ENCODE measurements around the gene NFIA.

The NFIA gene

GRCh38 chr1:61370913-61371279 lies 288.5 kb downstream of the NFIA start:
- DNase-seq (ENCODE audit: low spot score), result no peak

DNA sequence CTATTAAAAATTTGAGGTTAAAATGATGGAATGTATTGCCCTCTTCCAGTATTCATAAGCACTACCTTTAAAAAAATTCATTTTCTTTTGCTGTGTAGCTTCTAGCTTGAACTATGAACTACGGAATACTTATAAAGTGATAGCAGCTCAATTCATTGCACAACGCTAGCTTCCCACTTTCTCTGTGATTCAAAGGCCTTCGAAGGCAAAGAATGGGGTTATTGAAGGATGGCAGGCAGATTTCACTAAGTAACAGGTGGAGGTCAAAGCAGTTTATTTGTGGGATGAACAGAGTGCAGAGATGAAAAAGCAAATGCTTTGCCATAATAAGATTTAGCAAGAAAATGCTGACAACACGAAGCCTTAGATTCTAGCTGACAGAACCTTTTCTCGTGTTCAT lies 290.6 kb downstream of the NFIA start:
- no peak for DNase-seq (ENCODE audit: low spot score)

DNA sequence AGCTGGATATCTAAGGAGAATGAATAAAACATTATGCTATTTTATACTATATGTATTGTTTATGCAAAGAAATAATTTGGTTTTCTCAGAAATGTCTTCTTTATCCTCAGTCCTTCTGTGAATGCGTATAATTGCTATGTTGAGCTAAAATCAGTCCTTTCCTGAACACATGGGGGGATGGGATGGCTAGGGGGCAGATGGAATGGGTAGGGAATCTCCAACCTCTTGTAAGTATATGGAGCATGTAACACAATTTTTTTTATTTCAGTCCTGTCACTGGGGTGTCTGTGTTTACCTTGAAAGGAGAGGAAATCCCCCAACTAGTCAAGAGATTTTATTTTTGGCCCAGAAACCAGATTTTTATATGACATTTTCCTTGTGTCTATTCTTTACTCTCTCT lies 291.8 kb downstream of the NFIA start:
- no peak for DNase-seq (ENCODE audit: low spot score)

GRCh38 chr1:61375082-61375880 lies 292.9 kb downstream of the NFIA start:
- DNase-seq (ENCODE audit: low spot score), result no peak

DNA sequence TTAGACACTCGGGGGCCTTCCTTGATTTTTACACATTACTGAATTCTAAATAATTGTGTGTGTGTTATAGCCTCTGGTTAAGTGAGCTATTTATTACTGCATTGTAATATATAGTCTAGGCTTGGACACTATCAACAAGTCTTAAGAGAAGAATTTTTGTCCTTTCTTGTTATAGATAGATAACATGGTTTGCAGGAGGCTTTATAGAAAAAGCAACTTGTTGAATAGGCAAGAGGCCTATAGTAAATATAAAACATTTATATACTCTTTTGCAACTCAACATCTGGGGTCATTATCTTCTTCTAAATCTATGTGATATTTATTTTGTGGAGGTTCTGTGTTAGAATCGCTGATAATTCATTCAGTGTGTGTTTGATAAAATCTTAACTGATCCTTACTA lies 293.8 kb downstream of the NFIA start:
- no peak for DNase-seq (ENCODE audit: low spot score)

- DNase-seq (ENCODE audit: low spot score), result no peak
Measured at GRCh38 chr1:61377242-61377958, 295.0 kb downstream of the NFIA start.

GRCh38 chr1:61378494-61379180 lies 296.3 kb downstream of the NFIA start:
- DNase-seq (ENCODE audit: low spot score), result no peak

DNA sequence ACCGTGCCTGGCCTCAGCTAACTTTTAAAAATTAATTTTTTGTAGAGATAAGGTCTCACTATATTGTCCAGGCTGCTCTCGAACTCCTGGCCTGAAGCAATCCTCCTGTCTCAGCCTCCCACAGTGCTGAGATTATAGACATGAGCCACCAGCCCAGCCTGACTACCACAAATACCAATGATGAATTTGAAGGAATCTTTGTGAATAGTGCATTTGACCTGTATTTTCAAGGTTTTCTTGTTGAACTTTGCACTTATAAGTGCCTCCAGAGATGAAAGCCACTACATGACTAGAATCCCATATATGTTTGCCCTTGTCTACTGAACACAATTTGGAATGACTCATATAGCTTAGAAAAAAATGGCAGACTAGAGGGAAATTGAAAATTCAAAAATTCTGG lies 297.3 kb downstream of the NFIA start:
- no peak for DNase-seq (ENCODE audit: low spot score)

GRCh38 chr1:61380561-61380960 lies 298.2 kb downstream of the NFIA start:
- DNase-seq (ENCODE audit: low spot score), result no peak

DNA sequence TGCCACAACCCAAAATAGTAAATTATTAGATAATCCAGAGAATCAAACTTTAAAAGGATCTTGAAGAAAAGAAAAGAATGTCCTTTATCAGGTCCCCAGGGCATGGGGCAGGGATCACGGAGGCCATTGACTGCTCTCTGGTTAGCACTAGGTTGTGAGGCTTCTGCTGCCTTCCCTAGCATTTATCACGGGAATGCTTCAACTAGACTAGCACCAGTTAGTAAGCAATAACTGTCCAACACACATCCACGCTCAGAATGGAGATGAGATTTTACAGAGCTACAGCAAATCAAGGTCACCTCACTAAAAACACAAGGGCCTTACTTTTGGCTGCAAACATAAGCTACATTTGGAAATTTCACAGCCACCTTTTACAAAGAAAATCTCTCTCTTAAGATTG lies 304.0 kb downstream of the NFIA start:
- no peak for DNase-seq (ENCODE audit: low spot score)

DNA sequence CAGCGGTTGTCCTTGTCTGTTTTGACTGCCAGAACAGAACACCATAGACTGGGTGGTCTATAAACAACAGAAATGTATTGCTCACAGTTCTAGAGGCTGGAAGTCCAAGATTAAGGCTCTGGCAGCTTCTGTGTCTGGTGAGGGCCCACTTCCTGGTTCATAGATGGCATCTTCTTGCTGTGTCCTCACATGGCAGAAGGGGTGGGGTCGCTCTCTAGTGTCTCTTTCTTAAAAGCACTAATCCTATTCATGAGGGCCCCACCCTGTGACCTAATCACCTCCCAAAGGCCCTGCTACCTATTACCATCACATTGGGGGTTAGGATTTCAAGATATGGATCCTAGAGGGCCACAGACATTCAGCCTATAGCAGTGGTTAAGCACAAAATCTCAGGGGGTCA lies 304.4 kb downstream of the NFIA start:
- no peak for DNase-seq (ENCODE audit: low spot score)

DNA sequence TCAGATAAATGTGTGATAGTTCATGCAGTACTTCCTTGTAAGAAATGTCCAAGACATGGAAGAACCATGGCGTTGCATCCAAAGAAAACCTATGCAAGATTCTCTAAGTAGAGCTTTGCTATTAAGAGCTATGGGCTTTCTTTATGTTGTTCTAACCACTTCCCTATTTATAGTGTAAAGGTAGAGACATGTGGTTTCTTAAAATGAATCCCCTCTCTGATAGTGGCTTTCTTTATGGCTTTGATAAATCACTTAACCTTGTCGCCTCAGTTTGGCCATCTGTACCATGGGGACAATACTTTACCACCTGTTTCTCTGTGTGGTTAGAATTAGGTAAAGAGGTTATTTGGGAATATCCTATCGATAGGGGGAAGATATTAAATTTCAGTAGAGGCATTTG lies 305.5 kb downstream of the NFIA start:
- DNase-seq (ENCODE audit: low spot score), result no peak

GRCh38 chr1:61388566-61388965 lies 306.2 kb downstream of the NFIA start:
- no peak for DNase-seq (ENCODE audit: low spot score)

DNA sequence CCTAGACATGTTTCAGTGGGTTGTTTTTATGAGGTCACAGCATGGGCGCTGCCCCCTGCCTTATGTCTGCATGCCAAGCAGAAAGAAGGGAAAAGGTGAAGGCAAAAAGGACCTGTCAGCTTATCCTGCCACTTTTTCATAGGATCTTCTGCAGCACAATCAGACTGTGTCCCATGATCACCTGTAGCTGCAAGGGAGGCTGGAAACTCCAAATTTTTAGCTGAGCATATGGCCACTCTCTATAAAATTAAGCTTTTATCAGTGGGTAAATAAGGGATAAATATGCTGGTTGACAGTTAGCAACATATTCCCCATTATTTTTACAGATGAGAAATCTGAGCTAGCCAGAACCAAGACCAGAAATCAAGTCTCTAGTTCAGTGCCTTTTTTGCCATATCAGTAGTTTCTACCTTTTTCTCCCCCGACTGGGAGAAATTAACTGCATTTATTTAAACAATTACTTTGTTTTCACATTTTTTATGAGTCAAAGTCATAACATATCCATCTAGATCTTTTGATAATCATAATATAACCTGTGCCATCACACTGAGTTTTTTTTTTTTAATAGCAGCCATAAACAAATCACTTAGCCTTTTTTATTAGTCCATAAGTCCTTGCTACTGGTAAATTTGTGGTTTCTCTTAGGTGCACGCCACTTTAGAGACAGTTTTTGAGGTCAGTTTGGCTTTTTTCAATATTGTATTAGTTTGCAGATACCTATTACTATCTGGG lies 307.0 kb downstream of the NFIA start:
- DNase-seq (ENCODE audit: low spot score), result no peak

DNA sequence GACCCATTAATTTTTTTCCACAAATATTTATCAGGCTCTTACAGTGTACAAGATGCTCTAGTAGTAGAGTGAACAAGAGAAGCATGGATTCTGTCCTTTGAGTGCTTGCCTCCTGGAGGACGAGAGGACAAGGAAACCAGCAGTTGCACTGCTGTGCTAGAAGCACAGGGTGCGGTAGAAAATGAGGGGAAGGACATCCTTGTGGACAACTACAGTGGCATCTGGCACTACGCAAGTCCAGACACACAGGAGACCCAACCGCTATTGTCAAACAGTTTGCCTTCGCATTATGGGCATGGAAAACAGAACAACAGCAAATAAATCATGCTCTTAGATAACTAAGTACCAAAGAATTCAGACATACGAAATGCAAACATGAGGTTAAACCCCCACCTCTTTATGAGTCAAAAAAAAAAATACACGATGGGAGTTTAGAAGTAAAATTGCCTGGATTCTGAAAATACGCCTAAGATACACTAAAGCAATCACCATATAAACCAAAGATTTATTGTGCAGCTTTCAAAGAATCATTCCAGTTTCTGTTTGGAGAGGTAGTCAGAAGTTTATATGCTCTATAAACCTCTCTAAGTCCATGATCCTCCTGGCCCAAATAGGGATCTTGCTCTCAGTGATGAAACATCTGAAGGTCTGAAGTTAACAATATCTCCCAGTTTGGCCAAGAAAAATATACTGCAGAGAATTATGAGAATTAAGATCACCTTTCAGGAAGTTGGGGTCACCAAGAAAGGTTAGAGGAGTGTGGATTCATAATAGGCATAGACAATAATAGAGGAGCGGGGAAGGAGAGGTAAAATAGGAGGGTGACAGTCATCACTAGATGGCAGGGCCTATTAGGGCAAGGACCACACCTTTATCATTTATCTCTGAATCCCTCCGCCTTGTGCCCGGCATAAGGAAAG lies 307.8 kb downstream of the NFIA start:
- no peak for DNase-seq (ENCODE audit: low spot score)

- no peak for DNase-seq (ENCODE audit: low spot score)
Measured at GRCh38 chr1:61391730-61392129, 309.4 kb downstream of the NFIA start.

- no peak for DNase-seq (ENCODE audit: low spot score)
Measured at GRCh38 chr1:61392409-61393242, 310.3 kb downstream of the NFIA start.

DNA sequence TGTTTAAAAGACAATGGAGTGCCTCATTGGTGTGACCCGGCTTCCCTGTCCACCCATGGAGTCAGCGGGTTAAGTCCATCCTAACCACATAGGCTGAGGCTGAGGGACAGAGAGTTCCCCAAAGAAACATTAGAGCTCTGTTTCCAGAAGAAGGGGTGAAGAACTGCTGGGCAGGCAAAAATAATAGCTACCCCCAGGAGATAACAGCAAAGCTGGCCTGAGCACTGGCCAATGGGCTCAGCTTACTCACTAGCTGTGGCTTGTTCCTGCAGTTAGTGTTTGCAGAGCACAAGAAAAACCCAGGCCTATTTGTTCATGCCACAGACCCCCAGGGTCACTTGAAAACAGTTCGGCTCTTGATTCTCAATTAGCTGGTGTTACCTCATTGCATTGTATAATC lies 311.2 kb downstream of the NFIA start:
- no peak for DNase-seq (ENCODE audit: low spot score)

DNA sequence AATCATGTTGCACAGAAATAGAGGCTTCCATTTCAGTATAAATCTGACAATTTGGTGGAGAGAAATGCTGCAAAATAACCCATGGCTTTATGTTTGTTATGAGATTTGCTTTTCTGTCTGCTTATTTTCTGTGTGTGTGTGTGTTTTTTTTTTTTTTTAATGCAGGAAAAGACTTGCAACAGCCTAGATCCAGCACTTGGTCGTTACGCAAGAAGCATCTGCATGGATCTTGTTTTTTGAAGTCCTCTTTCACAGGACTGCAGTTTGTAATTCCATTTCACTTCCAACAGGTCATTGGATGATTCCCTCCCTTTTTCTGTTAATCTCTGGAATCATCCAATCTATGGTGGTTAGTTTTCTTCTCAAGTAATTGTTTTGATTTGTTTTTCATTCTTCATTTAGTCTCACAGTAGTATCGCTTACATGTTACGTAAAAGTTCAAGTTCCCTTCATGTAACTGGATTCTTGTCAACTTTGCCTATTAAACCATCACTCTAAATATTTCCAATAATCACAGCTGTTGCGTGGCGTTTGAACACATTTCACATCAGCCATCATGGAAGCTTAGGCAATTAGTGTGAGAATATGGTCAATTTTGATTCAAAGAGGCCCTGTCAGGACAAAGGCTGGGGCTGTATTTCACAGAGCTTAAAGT lies 312.9 kb downstream of the NFIA start:
- DNase-seq (ENCODE audit: low spot score), result no peak

GRCh38 chr1:61397495-61397894 lies 315.1 kb downstream of the NFIA start:
- no peak for DNase-seq (ENCODE audit: low spot score)
